Hindlimb muscle (tissue), 1 donor: ENCODE measurements around the gene RNH1. TPM values are rescaled to one million over a fixed set of nuclear protein-coding genes. Genes with fewer than 3 reads are reported as not detected.

Experiments used
- DNase-seq: peaks from one replicate; pipeline ENCODE4 v3.0.0-alpha.2; 2013
- polyA plus RNA-seq: library from polyadenylated mRNA; unstranded; fragments of 120-200 nt; gene quantifications from one replicate; pipeline ENCODE4 v1.2.1, GENCODE V29; 2013; ENCODE audit not compliant: insufficient read length

Gene RNH1
- polyA plus RNA-seq, 1 donor = 114 TPM

DNA sequence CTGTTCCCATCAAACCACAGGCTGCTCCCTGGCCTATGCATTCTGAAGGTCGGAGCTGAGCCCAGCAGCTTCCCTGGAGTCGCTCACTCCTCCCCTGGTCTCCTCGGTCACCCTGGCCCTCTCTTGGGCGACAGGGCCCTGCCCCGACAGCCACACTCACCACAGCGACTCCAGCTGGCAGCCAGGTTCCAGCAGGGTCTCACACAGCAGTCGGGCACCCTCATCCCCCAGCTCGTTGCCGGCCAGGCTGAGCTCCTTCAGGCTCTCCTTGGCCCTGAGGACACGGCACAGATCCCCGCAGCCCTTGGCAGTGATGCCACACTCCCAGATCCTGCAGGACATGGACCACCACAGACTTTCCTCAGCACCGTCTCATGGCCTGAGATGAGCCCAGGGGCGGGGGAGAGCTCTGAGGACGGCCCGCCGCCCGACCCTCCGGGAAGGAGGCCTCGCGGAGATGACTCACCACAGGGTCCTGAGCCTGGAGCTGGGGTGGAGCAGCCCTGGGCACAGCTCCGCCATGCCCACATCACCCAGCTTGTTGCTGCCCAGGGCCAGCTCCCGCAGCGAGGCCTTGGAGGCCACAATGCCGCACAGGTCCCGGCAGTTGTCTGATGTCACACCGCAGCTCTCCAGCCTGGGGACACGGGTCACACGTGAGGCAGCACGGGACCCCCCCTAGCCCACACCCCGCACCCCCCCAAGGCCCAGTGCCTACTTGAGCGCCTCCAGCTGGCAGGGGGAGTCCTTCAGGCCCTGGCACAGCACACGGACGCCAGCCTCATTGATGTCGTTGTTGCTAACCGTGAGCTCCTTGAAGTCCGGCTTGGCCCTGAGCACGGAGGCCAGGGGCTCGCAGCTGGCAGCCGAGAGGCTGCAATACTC lies 8.5 kb downstream of the RNH1 start:
- DNase-seq = no peak

DNA sequence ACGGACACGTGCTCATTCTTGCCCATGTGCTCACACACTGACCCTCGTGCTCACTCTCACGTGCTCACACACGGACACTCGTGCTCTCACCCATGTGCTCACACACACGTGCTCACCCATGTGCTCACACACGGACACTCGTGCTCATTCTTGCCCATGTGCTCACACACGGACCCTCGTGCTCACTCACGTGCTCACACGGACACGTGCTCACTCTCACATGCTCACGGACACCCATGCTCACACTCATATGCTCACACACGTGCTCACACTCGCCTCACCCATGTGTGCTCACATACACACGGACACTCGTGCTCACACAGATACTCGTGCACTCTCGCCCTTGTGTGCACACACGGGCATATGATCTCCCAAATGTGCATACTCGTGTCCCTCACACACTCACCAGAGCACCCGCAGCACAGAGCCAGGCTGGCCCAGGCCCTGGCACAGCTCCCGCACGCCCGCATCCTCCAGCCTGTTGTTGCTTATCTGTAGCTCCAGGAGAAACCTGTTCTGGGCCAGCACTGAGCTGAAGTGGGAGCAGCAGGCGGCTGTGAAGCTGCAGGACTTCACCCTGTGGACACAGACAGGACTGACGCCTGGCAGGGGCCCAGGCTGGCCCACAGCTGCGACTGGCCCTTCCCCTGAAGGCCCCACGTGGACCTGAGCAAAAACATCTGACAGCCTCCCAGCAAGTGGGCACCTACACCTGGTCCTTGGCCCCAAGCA lies 9.3 kb downstream of the RNH1 start:
- no peak for DNase-seq

- DNase-seq = no peak
Measured at GRCh38 chr11:496834-497564, 10.0 kb downstream of the RNH1 start.

GRCh38 chr11:495537-495931 lies 11.5 kb downstream of the RNH1 start:
- no peak for DNase-seq

- no peak for DNase-seq
Measured at GRCh38 chr11:494761-495536, 12.1 kb downstream of the RNH1 start.

GRCh38 chr11:492427-493226 lies 14.4 kb downstream of the RNH1 start:
- no peak for DNase-seq

DNA sequence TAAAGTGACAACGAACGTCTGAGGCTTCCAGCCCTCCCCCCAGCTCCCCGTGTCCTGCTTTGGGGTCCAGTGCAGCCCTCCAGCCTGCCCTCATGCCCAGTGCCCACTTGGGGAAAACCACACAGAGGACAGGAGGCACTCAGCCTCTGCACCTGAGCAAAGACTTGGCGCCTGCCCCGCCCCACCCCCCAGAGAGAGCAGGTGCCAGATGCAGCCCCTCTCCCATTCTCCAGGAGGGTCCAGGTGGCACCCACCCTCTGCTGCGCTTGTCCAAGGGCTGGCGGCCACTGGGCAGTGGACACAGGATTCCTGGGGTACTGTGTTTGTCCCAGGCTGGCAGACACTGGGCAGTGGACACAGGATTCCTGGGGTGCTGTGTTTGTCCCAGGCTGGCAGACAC lies 15.7 kb downstream of the RNH1 start:
- DNase-seq = no peak

GRCh38 chr11:490930-491260 lies 16.1 kb downstream of the RNH1 start:
- DNase-seq = no peak

DNA sequence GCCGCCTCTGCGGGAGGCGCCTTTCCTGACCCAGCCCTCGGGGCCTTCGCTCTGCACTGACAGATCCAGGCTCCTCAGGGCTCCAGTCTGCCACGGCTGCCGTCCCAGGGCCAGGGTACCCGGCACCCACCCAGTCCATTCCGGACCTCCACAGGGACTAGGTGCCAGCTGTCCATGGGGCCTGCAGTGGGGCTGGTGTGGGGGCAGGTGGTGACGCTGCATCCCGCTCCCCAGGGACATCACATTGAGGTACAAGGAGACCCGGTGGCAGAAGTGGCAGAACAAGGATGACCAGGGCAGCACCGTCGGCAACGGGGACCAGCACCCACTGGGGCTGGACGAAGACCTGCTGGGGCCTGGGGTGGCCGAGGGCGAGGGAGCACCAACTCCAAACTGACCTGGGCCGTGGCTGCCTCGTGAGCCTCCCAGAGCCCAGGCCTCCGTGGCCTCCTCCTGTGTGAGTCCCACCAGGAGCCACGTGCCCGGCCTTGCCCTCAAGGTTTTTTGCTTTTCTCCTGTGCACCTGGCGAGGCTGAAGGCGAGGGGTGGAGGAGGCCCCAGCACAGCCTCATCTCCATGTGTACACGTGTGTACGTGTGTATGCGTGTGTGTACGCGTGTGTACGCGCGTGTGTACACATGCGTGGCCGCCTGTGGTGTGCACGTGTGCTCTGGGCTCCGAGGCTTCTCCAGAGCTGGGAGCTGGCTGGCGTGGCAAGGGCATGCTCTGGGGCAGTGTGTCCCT lies 16.7 kb downstream of the RNH1 start:
- no peak for DNase-seq

- no peak for DNase-seq
Measured at GRCh38 chr11:489610-490185, 17.3 kb downstream of the RNH1 start.

DNA sequence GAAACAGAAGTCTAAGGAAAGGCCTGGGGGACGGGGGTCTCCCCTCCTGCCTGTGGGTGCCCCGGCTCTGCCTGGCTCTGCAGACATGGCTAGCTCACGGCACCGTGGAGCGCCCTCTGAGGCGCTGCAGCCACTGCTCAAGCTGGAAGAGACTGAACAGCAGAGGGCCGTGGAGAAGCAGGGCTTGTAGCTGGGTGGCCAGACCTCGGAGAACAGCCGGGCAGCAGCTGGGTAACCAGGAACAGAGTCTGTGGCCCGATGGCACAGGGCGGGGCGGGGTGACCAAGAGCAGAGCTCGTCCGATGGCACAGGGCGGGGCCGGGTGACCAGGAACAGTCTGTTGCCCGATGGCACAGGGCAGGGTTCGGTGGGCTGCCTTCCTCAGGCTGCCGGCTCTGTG lies 18.1 kb downstream of the RNH1 start:
- no peak for DNase-seq

DNA sequence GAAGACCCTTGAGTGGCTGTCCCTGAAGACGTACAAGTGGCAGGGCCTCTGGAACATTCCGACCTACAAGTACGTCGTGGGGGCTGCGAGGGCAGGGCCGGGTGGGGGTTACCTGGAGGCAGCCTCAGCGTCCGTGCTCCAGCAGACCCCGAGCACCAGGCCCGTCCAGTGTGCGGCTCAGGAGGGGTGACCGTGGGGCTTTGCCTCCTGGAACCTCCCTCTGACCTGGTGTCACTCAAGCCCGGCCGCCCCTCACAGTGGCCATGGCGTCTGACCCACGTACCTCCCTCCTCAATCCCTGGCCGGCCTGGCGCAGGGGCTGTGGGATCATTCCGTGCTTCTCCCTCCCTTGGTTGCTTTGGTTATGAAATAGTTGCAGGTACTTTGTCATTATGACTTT lies 18.5 kb downstream of the RNH1 start:
- no peak for DNase-seq

DNA sequence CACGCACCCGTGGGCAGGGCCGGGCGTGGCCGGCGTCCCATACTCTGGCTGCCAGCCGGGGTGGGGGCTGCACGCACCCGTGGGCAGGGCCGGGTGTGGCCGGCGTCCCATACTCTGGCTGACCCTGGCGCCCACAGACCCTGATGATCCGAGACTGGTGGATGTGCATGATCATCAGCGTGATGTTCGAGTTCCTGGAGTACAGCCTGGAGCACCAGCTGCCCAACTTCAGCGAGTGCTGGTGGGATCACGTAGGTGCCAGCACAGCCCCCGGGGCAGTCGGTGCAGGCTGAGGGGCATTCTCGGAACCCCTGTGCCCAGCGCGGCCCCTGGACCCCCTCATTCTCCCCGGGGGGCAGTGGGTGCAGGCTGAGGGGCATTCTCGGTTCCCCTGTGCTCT lies 19.0 kb downstream of the RNH1 start:
- no peak for DNase-seq

- DNase-seq = no peak
Measured at GRCh38 chr11:487571-488021, 19.4 kb downstream of the RNH1 start.

DNA sequence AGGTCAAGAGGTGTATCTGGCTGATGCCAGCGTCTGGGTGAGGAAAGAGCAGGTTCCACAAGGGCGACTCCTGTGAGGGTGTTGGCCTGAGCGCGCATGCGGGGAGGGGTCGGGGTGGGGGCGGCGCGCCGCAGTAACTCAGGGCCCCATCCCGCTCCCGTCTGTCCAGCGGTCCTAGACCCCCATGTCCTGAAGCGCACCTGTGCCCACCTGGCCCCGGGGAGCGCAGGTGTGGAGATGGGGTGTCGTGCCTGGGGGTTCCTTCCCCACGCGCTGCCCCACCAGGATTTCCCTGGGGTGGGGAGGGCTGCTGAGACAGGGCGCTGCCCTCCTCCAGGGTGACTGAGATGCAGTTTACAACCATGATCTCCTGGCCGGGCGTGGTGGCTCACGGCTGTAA lies 20.9 kb downstream of the RNH1 start:
- DNase-seq = no peak

DNA sequence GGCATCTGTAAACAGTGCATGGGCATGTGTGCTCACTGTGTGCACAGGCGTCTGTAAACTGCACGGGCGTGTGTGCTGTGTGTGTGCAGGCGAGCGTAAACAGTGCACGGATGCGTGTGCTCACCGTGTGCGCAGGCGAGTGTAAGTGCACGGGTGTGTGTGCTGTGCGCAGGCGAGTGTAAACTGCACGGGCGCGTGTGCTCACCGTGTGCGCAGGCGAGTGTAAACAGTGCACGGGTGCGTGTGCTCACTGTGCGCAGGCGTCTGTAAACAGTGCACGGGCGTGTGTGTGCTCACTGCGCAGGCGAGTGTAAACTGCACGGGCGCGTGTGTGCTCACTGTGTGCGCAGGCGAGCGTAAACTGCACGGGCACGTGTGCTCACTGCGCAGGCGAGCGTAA lies 22.4 kb downstream of the RNH1 start:
- no peak for DNase-seq

DNA sequence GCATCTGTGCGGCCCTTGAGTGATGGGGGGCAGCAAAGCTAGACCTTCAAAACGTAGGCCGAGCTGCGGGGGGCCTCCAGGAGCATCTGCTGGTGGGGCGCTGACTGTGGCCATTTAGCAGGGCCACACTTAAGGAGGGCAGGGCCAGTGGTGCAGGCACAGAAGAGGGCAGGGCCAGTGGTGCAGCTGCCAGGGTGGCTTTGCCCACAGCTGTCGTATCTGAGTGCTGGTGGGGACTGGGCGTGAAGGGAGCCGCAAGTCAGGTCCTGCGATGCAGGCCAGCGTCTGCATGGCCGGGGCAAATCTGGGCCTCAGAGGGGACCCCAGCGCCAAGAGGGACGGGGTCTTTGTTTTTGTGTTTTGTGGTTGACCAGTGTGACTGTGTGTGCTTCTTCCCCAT lies 27.7 kb downstream of the RNH1 start:
- no peak for DNase-seq

- DNase-seq = no peak
Measured at GRCh38 chr11:477052-477715, 29.9 kb downstream of the RNH1 start.

DNA sequence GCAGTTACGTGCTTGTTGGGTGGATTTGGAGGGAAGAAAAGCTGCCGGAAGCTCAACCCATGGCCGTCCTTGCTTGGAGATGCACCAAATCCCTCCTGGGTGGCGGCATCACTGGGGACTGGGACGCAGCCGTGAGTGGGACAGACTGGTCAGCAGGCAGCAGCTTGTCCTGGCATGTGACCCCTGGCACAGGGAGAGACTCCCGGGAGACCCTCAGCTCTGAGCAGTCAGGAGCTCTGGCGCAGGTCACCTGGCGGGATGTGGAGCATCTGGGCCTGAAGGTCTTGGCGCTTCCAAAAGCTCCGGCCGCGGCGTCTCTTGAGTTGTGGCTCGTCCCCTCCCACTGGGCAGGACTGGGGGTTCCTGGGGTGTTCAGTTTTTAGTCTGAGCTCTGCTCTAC lies 30.6 kb downstream of the RNH1 start:
- no peak for DNase-seq

- DNase-seq = no peak
Measured at GRCh38 chr11:475941-476340, 31.1 kb downstream of the RNH1 start.
